ENCODE results near the gene HOXC6. TPM values are rescaled to one million over a fixed set of nuclear protein-coding genes. Genes with fewer than 3 reads are reported as not detected.

HOXC6 gene
- total and polyA plus RNA-seq, 2 of the 8 experiments (the other 6 are each of a cell fraction or from before 2014, with no cell fraction given), result not detected

GRCh38 chr12:54001283-54002187, 26.7 kb upstream of the HOXC6 start:
- no peak for DNase-seq (ENCODE audit: low read depth in 1 of 2, low spot score in 2 of 2)
- ChIA-PET POLR2A (ENCODE audit: partially characterized antibody) (interaction anchor here (1.4 kb wide), 1 partner anchor 11 kb away, joined by 6 read pairs; no protein-coding TSS in a partner anchor), CTCF (ENCODE audit: partially characterized antibody) (interaction anchor here (0.5 to 11.3 kb wide), 11 partner anchors 11 to 571 kb away, joined by 3 to 172 read pairs (median 7); partner anchors contain the start of genes HOXC10, HOXC5 and HOXC6)
- Histone ChIP-seq H2BK120ac (replicated peaks; ENCODE audit: low read depth, low read length) (no peak overlapping the region), H3K4me1 (replicated peaks in 1 of 4; ENCODE audit: control insufficient read depth in 3 of 4, insufficient read depth in 4 of 4, low read length in 3 of 4) (peaks cover 0 to 8% (median 2%) of the 10 kb centered on the region in 4 experiments; a peak in 4 of 7 replicates), H2BK20ac (ENCODE audit: low read length) (no peak overlapping the region), H3K14ac (ENCODE audit: insufficient read length) (no peak overlapping the region), H2BK5ac (ENCODE audit: low read depth, low read length) (no peak overlapping the region), H3K36me3 (ENCODE audit: control insufficient read depth in 2 of 4, insufficient read depth in 4 of 4, low read length in 3 of 4) (peaks cover 0 to 11% (median 0%) of the 10 kb centered on the region in 4 experiments; a peak in 1 of 8 replicates), H4K5ac (ENCODE audit: insufficient read length, low read depth, low read length) (no peak overlapping the region), H2AFZ (ENCODE audit: low read length) (no peak overlapping the region), H3K9me3 (ENCODE audit: insufficient read depth in 2 of 2, low read depth in 1 of 2, low read length in 1 of 2) (no peaks in the 10 kb centered on the region), H2AK5ac (ENCODE audit: low read depth, low read length) (no peak overlapping the region), H2BK12ac (ENCODE audit: low read depth, low read length) (no peak overlapping the region), H3K27me3 (replicated peaks in 1 of 4; ENCODE audit: control insufficient read depth in 3 of 4, extremely low read depth in 1 of 4, insufficient read depth in 3 of 4, low read length in 3 of 4) (peaks cover 98 to 100% (median 100%) of the 10 kb centered on the region in 4 experiments), H3K27ac (ENCODE audit: low read depth, low read length) (no peak overlapping the region), H3K4me2 (ENCODE audit: insufficient read depth in 1 of 2, low read depth in 2 of 2, low read length in 2 of 2) (no peak overlapping the region; a peak in 1 of 4 replicates), H3K4me3 (ENCODE audit: extremely low read depth in 1 of 4, insufficient read depth in 2 of 4, low read depth in 3 of 4, low read length in 4 of 4) (no peak overlapping the region), H4K8ac (ENCODE audit: extremely low read depth, insufficient read depth, low read length) (no peak overlapping the region), H3K23me2 (ENCODE audit: low read depth, low read length) (peaks cover 2% of the 10 kb centered on the region; the same call in 1 of the 2 replicates), H2BK15ac (ENCODE audit: low read length) (no peak overlapping the region), H4K20me1 (replicated peaks in 1 of 2; ENCODE audit: control insufficient read depth in 1 of 2, insufficient read depth in 2 of 2, low read length in 2 of 2) (peaks cover 11 to 26% of the 10 kb centered on the region in 2 experiments), H3K56ac (replicated peaks; ENCODE audit: insufficient read length, low read depth, low read length) (no peak overlapping the region), H4K91ac (replicated peaks; ENCODE audit: insufficient read length, low read length) (no peak overlapping the region), H3K79me2 (ENCODE audit: control insufficient read depth in 1 of 2, insufficient read depth in 2 of 2, low read length in 2 of 2) (no peaks in the 10 kb centered on the region), H3K9ac (replicated peaks in 1 of 4; ENCODE audit: extremely low read depth in 1 of 4, low read depth in 3 of 4, low read length in 3 of 4) (no peak overlapping the region), H3K18ac (ENCODE audit: extremely low read depth, low read length) (no peak overlapping the region), H3K4ac (replicated peaks; ENCODE audit: insufficient read length, low read depth, low read length) (no peak overlapping the region), H3K23ac (ENCODE audit: insufficient read length) (no peak overlapping the region), H3K79me1 (ENCODE audit: low read depth, low read length) (no peaks in the 10 kb centered on the region)
- TF ChIP-seq GABPA (IDR thresholded peaks at IDR 0.05; ENCODE audit: borderline replicate concordance, insufficient read depth, low read length) (no peak), SUZ12 (IDR thresholded peaks at IDR 0.05; ENCODE audit: low read length) (peak; percentile 7)
- no peak for FAIRE-seq
- 14% methylated on average over 8 of the region's 8 CpGs; no CpG with 5 or more reads in 1 of the 2 experiments for WGBS, 2 experiments (ENCODE audit: extremely low coverage in 1 of 2, insufficient coverage in 1 of 2, insufficient read length in 1 of 2, insufficient replicate concordance in 2 of 2, low coverage in 1 of 2, low lambda C conversion rate in 2 of 2, missing lambda C conversion rate in 1 of 2)

All from H1 (cell line).